Measurements from ENCODE around the gene UBXN2A. TPM values are rescaled to one million over a fixed set of nuclear protein-coding genes. Genes with fewer than 3 reads are reported as not detected.
"Not testable (repeated sequence)": the region's sequence is repeated elsewhere in the genome, so short reads cannot be mapped to it uniquely, and the experiment has no call there.

UBXN2A gene
- total and polyA plus RNA-seq, 2 of the 8 experiments (the other 6 are each of a cell fraction or from before 2014, with no cell fraction given): 3.6 to 20.4 TPM

GRCh38 chr2:24043133-24043532 is 102.9 kb downstream of the UBXN2A start:
- DNase-seq (ENCODE audit: low read depth in 1 of 2, low spot score in 2 of 2); FAIRE-seq; H2BK12ac ChIP-seq (ENCODE audit: low read depth, low read length); POLR2A ChIA-PET (ENCODE audit: partially characterized antibody); H3K4me1 ChIP-seq (replicated peaks in 1 of 4; ENCODE audit: control insufficient read depth in 3 of 4, insufficient read depth in 4 of 4, low read length in 3 of 4); H3K56ac ChIP-seq (replicated peaks; ENCODE audit: insufficient read length, low read depth, low read length); H2BK5ac ChIP-seq (ENCODE audit: low read depth, low read length); H3K27me3 ChIP-seq (replicated peaks in 1 of 4; ENCODE audit: control insufficient read depth in 3 of 4, extremely low read depth in 1 of 4, insufficient read depth in 3 of 4, low read length in 3 of 4); H3K14ac ChIP-seq (ENCODE audit: insufficient read length); H3K4me3 ChIP-seq (ENCODE audit: extremely low read depth in 1 of 4, insufficient read depth in 2 of 4, low read depth in 3 of 4, low read length in 4 of 4); H3K9me3 ChIP-seq (ENCODE audit: insufficient read depth in 2 of 2, low read depth in 1 of 2, low read length in 1 of 2); H3K4ac ChIP-seq (replicated peaks; ENCODE audit: insufficient read length, low read depth, low read length); H2BK20ac ChIP-seq (ENCODE audit: low read length); H3K79me1 ChIP-seq (ENCODE audit: low read depth, low read length); H4K5ac ChIP-seq (ENCODE audit: insufficient read length, low read depth, low read length); H3K23ac ChIP-seq (ENCODE audit: insufficient read length); H2BK15ac ChIP-seq (ENCODE audit: low read length); H2AFZ ChIP-seq (ENCODE audit: low read length); H3K23me2 ChIP-seq (ENCODE audit: low read depth, low read length); H3K18ac ChIP-seq (ENCODE audit: extremely low read depth, low read length); H3K4me2 ChIP-seq (ENCODE audit: insufficient read depth in 1 of 2, low read depth in 2 of 2, low read length in 2 of 2); H4K8ac ChIP-seq (ENCODE audit: extremely low read depth, insufficient read depth, low read length); H2BK120ac ChIP-seq (replicated peaks; ENCODE audit: low read depth, low read length); H4K20me1 ChIP-seq (replicated peaks in 1 of 2; ENCODE audit: control insufficient read depth in 1 of 2, insufficient read depth in 2 of 2, low read length in 2 of 2); H4K91ac ChIP-seq (replicated peaks; ENCODE audit: insufficient read length, low read length); H2AK5ac ChIP-seq (ENCODE audit: low read depth, low read length); H3K27ac ChIP-seq (ENCODE audit: low read depth, low read length); H3K9ac ChIP-seq (replicated peaks in 1 of 4; ENCODE audit: extremely low read depth in 1 of 4, low read depth in 3 of 4, low read length in 3 of 4): not testable (repeated sequence)
- Histone ChIP-seq H3K36me3 (ENCODE audit: control insufficient read depth in 2 of 4, insufficient read depth in 4 of 4, low read length in 3 of 4) (peaks cover 8 to 12% (median 11%) of the 10 kb centered on the region in 4 experiments), H3K79me2 (ENCODE audit: control insufficient read depth in 1 of 2, insufficient read depth in 2 of 2, low read length in 2 of 2) (peaks cover 0 to 44% of the 10 kb centered on the region in 2 experiments; a peak in 3 of 4 replicates)
- CTCF ChIA-PET (ENCODE audit: partially characterized antibody): interaction anchor here (1.8 kb wide), 1 partner anchor 23 kb away, joined by 7 read pairs; no protein-coding TSS in a partner anchor
- WGBS, 2 experiments (ENCODE audit: extremely low coverage in 1 of 2, insufficient coverage in 1 of 2, insufficient read length in 1 of 2, insufficient replicate concordance in 2 of 2, low coverage in 1 of 2, low lambda C conversion rate in 2 of 2, missing lambda C conversion rate in 1 of 2): 98% methylated on average over 6 of the region's 6 CpGs; no CpG with 5 or more reads in 1 of the 2 experiments

All from H1 (cell line).